HepG2 (cell line): ENCODE measurements around the gene RPTOR. TPM values are rescaled to one million over a fixed set of nuclear protein-coding genes. Genes with fewer than 3 reads are reported as not detected.

Source experiments
- ATAC-seq: fragments of 200-7000 bp; cut with Tn5 transposase; 3 replicates; pipeline ENCODE4 v1.9.1; 2020; ENCODE audit warnings: mild to moderate bottlenecking, moderate library complexity
- BruUV-seq: library from RNA; stranded (reverse); fragments of 400-500 nt; replicated peaks from 2 replicates; lab custom pipeline; 2021; lab: Mats Ljungman, UMichigan
- CTCF ChIA-PET: fragments of 300-600 bp; formaldehyde crosslinking; extraction: SDS; loops from one replicate; lab custom pipeline; 2021; ENCODE audit warnings: low total read pairs, inconsistent platforms, low intra/inter-chr PET ratio; lab: Yijun Ruan, JAX
- POLR2A ChIA-PET: fragments of 350-600 bp; sonication (Branson Sonifier 250); formaldehyde crosslinking; loops from one replicate; lab custom pipeline; 2020; ENCODE audit warnings: antibody characterized with exemption, inconsistent platforms; lab: Yijun Ruan, JAX
- DNase-seq: peaks from one replicate; pipeline ENCODE4 v3.0.0-alpha.2; 2015; ENCODE audit warnings: low spot score
- FAIRE-seq: peaks from 3 replicates; lab custom pipeline; 2011; peaks lifted over from hg19 to GRCh38; lab: Jason Lieb, UNC
- H2AFZ ChIP-seq: one replicate; pipeline ENCODE4 v1.6.1; 2011; ENCODE audit warnings: low read length, inconsistent platforms
- H3K27ac ChIP-seq: fragments of 300-600 bp; 3 replicates; pipeline ENCODE4 v1.8.0; 2011; ENCODE audit warnings: mixed run types, mild to moderate bottlenecking, mixed read lengths, low read length, inconsistent platforms; ENCODE audit not compliant: insufficient read depth; ENCODE audit errors: extremely low read length
- H3K27me3 ChIP-seq, 2 experiments: fragments of 200-600 bp in 1 of 2; 2 replicates in 1 of 2; 3 replicates in 1 of 2; pipeline versions ENCODE4 v1.6.0 to v1.8.0; 2011; ENCODE audit warnings: low read length in 2 of 2, mild to moderate bottlenecking in 2 of 2, moderate library complexity in 2 of 2, inconsistent platforms in 1 of 2; ENCODE audit not compliant: insufficient read depth in 2 of 2, control insufficient read depth in 1 of 2
- H3K36me3 ChIP-seq, 2 experiments: fragments of 200-600 bp in 1 of 2; replicated peaks in 1 of 2; 2 replicates in 1 of 2; 3 replicates in 1 of 2; pipeline versions ENCODE4 v1.5.1 to v1.8.0; 2011; ENCODE audit warnings: low read length in 2 of 2, inconsistent platforms in 1 of 2; ENCODE audit not compliant: insufficient read depth in 2 of 2, control insufficient read depth in 1 of 2
- H3K4me1 ChIP-seq: 2 replicates; pipeline ENCODE4 v1.5.1; 2012; ENCODE audit warnings: low read length, inconsistent platforms; ENCODE audit not compliant: insufficient read depth
- H3K4me2 ChIP-seq: 2 replicates; pipeline ENCODE4 v1.6.0; 2011; ENCODE audit warnings: low read depth, low read length, inconsistent platforms
- H3K4me3 ChIP-seq, 3 experiments: fragments of 200-600 bp in 1 of 3; sonication (generic), shearing (Covaris generic) in 1 of 3; replicated peaks in 1 of 3; 2 replicates each; pipeline ENCODE4 v1.5.1; 2011 to 2016; ENCODE audit warnings: low read length in 3 of 3, inconsistent platforms in 2 of 3, low read depth in 2 of 3, mild to moderate bottlenecking in 2 of 3, control low read depth in 1 of 3, mixed read lengths in 1 of 3; ENCODE audit not compliant: insufficient read depth in 1 of 3
- H3K79me2 ChIP-seq: one replicate; pipeline ENCODE4 v1.6.1; 2011; ENCODE audit warnings: low read length, inconsistent platforms; ENCODE audit not compliant: insufficient read depth
- H3K9ac ChIP-seq: 2 replicates; pipeline ENCODE4 v1.6.0; 2011; ENCODE audit warnings: mild to moderate bottlenecking, low read depth, low read length, inconsistent platforms; ENCODE audit not compliant: insufficient read depth
- H3K9me3 ChIP-seq: 2 replicates; pipeline ENCODE4 v1.5.1; 2012; ENCODE audit warnings: mild to moderate bottlenecking, low read length
- H4K20me1 ChIP-seq: 2 replicates; pipeline ENCODE4 v1.6.0; 2011; ENCODE audit warnings: inconsistent platforms, mild to moderate bottlenecking, low read length, moderate library complexity; ENCODE audit not compliant: insufficient read depth
- DR1 ChIP-seq: sonication (generic); formaldehyde crosslinking; IDR thresholded peaks from 2 replicates; pipeline ENCODE4 v1.8.0; 2021; ENCODE audit warnings: mild to moderate bottlenecking, missing genetic modification reagents, inconsistent platforms
- LCORL ChIP-seq, 2 experiments: fragments of 450-650 bp in 1 of 2; sonication (generic) in 1 of 2; formaldehyde crosslinking in 1 of 2; IDR thresholded peaks; 2 replicates each; pipeline versions ENCODE4 v1.5.0 to v1.6.1; 2017 to 2020; ENCODE audit warnings: antibody characterized with exemption in 1 of 2, missing genetic modification reagents in 1 of 2
- SUZ12 ChIP-seq: fragments of 150-350 bp; IDR thresholded peaks from 2 replicates; pipeline ENCODE4 v1.6.1; 2014; ENCODE audit warnings: low read depth, low read length
- TSC22D2 ChIP-seq: sonication (generic); formaldehyde crosslinking; IDR thresholded peaks from 2 replicates; pipeline ENCODE4 v1.5.1; 2020; ENCODE audit warnings: missing genetic modification reagents, mild to moderate bottlenecking, borderline replicate concordance
- ZBTB44 ChIP-seq: sonication (generic); formaldehyde crosslinking; IDR thresholded peaks from 2 replicates; pipeline ENCODE4 v1.4.0; 2020; ENCODE audit warnings: missing genetic modification reagents
- ZNF138 ChIP-seq: sonication (generic); formaldehyde crosslinking; IDR thresholded peaks from 2 replicates; pipeline ENCODE4 v1.5.0; 2020; ENCODE audit warnings: mild to moderate bottlenecking, low read depth, missing genetic modification reagents
- ZNF562 ChIP-seq: sonication (generic); formaldehyde crosslinking; IDR thresholded peaks from 2 replicates; pipeline ENCODE4 v1.8.0; 2022; ENCODE audit warnings: missing genetic modification reagents, borderline replicate concordance
- ZNF570 ChIP-seq: sonication (generic); formaldehyde crosslinking; IDR thresholded peaks from 2 replicates; pipeline ENCODE4 v1.4.0; 2020; ENCODE audit warnings: mild to moderate bottlenecking, missing genetic modification reagents, borderline replicate concordance
- ZNF619 ChIP-seq: sonication (generic); formaldehyde crosslinking; IDR thresholded peaks from 2 replicates; pipeline ENCODE4 v1.4.0; 2020; ENCODE audit warnings: mild to moderate bottlenecking, missing genetic modification reagents
- WGBS: methylation state at CpG from one replicate; pipeline ENCODE4 v1.1.6; 2017; ENCODE audit warnings: low lambda C conversion rate; 5-methylcytosine and 5-hydroxymethylcytosine counted together
- in situ Hi-C: cut with HindIII; loops from 2 replicates; pipeline ENCODE4 v1.10.0; 2017; ENCODE audit warnings: low pct_unique_long_range_greater_than_20kb; ENCODE audit not compliant: extremely low pct_ligation_motif_present
- intact Hi-C: fragments of 100-400 bp; cut with micrococcal nuclease; formaldehyde crosslinking; loops from one replicate; pipeline ENCODE4 v1.10.0; 2022; ENCODE audit not compliant: unreplicated experiment
- polyA plus RNA-seq, 8 experiments: library from polyadenylated mRNA; depleted of rRNA in 3 of 8; stranded (reverse) in 7 of 8; unstranded in 1 of 8; fragments of >200 nt; fragmentation: Illumina TruSeq in 4 of 8; extraction: Trizol in 4 of 8; gene quantifications; 2 replicates each; pipeline versions ENCODE4 v1.2.1 to v1.2.3, GENCODE V29; 2011 to 2016; ENCODE audit warnings: low read depth in 4 of 8, missing spikeins in 1 of 8, mixed read lengths in 1 of 8; ENCODE audit not compliant: insufficient read depth in 1 of 8
- total RNA-seq, 5 experiments: library from RNA; depleted of rRNA; stranded (reverse); fragments of >200 nt; fragmentation: Illumina TruSeq; extraction: Trizol; gene quantifications; 2 replicates each; pipeline ENCODE4 v1.2.3, GENCODE V29; 2016; ENCODE audit warnings: low read depth in 1 of 5
- TF ChIP-seq, protein P1 (sequence below): sonication (generic); formaldehyde crosslinking; IDR thresholded peaks from 2 replicates; pipeline ENCODE4 v1.4.0; 2020; ENCODE audit warnings: missing genetic modification reagents, borderline replicate concordance
- TF ChIP-seq, protein P2 (sequence below): sonication (generic); formaldehyde crosslinking; IDR thresholded peaks from 2 replicates; pipeline ENCODE4 v1.8.1; 2023; ENCODE audit warnings: mild to moderate bottlenecking, inconsistent platforms, moderate library complexity, missing genetic modification reagents, borderline replicate concordance

The RPTOR gene
- total and polyA plus RNA-seq, 2 of the 13 experiments (the other 11 are each of a cell fraction or from before 2014, with no cell fraction given) = 6.6 to 25.3 TPM

GRCh38 chr17:80783971-80784370, 239.3 kb downstream of the RPTOR start:
- H3K4me3 ChIP-seq = no peak overlapping the region
- BruUV-seq = no TSS peak
- 97% methylated on average over 6 of the region's 6 CpGs for WGBS
- FAIRE-seq = no peak
- in situ Hi-C loops = no loop called here
- no peaks in the 10 kb centered on the region; the same call in 1 of the 2 replicates for H4K20me1 ChIP-seq
- CTCF ChIA-PET = no interaction called here
- H3K36me3 ChIP-seq = peaks cover 0 to 3% of the 10 kb centered on the region in 2 experiments; a peak in 3 of 5 replicates
- no peaks in the 10 kb centered on the region for H3K79me2 ChIP-seq
- ATAC-seq = no peak
- H3K27me3 ChIP-seq = no peaks in the 10 kb centered on the region
- no peak for TF ChIP-seq ZNF570 (CRISPR knock-in tag)
- TF ChIP-seq, protein P1, sequence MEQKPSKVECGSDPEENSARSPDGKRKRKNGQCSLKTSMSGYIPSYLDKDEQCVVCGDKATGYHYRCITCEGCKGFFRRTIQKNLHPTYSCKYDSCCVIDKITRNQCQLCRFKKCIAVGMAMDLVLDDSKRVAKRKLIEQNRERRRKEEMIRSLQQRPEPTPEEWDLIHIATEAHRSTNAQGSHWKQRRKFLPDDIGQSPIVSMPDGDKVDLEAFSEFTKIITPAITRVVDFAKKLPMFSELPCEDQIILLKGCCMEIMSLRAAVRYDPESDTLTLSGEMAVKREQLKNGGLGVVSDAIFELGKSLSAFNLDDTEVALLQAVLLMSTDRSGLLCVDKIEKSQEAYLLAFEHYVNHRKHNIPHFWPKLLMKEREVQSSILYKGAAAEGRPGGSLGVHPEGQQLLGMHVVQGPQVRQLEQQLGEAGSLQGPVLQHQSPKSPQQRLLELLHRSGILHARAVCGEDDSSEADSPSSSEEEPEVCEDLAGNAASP = no peak
- TF ChIP-seq, protein P2, sequence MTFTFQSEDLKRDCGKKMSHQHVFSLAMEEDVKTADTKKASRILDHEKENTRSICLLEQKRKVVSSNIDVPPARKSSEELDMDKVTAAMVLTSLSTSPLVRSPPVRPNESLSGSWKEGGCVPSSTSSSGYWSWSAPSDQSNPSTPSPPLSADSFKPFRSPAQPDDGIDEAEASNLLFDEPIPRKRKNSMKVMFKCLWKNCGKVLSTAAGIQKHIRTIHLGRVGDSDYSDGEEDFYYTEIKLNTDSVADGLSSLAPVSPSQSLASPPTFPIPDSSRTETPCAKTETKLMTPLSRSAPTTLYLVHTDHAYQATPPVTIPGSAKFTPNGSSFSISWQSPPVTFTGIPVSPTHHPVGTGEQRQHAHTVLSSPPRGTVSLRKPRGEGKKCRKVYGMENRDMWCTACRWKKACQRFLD (CRISPR knock-in tag) = no peak
- no peak for TF ChIP-seq ZNF138 (CRISPR knock-in tag)
- no peak for TF ChIP-seq ZBTB44 (CRISPR knock-in tag)
- TF ChIP-seq LCORL (IDR thresholded peaks at IDR 0.05) = no peak
- TF ChIP-seq LCORL (CRISPR knock-in tag; IDR thresholded peaks at IDR 0.05) = no peak
- no peak for TF ChIP-seq TSC22D2 (CRISPR knock-in tag)
- no peak for TF ChIP-seq SUZ12
- no peak for TF ChIP-seq DR1 (CRISPR knock-in tag)
- TF ChIP-seq ZNF562 (CRISPR knock-in tag) = no peak
- no peak for TF ChIP-seq ZNF619 (CRISPR knock-in tag)
- intact Hi-C loops = no loop called here
- POLR2A ChIA-PET = no interaction called here
- no peak overlapping the region for H2AFZ ChIP-seq
- no peaks in the 10 kb centered on the region for H3K4me1 ChIP-seq
- H3K9ac ChIP-seq = no peak overlapping the region
- no peak overlapping the region for H3K27ac ChIP-seq
- no peak overlapping the region for H3K4me2 ChIP-seq
- no peaks in the 10 kb centered on the region for H3K9me3 ChIP-seq
- no peak for DNase-seq
